ENCODE results near the gene SWT1.

The SWT1 gene, protein sequence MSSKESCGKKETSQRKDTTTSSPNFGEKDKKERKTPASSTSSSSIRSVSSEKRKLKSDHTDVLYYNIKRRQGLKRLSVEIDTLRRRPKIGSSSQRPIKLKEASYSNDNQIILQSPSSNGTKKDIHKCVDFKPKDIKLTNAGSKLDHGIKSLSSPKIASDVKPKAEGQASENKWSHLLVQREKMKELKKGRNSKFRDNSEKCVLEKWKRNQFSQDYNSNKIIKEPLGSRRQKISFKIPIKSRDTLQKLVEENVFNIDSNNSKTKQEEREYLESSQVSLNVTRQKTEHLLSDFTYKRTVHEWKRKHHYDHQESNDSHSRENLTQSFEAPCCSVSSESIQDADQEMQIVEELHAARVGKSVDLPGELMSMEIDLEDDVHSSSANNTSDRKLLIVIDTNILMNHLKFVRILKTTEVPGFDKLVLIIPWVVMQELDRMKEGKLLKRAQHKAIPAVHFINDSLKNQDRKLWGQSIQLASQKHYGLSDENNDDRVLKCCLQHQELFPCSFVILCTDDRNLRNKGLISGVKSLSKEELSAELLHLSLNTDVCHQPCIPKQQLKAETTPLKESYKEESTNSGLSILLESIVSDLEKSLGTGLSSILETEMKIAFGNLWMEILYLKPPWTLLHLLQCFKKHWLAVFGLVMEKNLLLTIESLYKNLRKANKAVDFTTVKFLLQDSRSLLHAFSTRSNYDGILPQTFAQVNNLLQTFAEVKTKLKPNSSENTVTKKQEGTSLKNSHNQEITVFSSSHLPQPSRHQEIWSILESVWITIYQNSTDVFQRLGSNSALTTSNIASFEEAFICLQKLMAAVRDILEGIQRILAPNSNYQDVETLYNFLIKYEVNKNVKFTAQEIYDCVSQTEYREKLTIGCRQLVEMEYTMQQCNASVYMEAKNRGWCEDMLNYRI

DNA sequence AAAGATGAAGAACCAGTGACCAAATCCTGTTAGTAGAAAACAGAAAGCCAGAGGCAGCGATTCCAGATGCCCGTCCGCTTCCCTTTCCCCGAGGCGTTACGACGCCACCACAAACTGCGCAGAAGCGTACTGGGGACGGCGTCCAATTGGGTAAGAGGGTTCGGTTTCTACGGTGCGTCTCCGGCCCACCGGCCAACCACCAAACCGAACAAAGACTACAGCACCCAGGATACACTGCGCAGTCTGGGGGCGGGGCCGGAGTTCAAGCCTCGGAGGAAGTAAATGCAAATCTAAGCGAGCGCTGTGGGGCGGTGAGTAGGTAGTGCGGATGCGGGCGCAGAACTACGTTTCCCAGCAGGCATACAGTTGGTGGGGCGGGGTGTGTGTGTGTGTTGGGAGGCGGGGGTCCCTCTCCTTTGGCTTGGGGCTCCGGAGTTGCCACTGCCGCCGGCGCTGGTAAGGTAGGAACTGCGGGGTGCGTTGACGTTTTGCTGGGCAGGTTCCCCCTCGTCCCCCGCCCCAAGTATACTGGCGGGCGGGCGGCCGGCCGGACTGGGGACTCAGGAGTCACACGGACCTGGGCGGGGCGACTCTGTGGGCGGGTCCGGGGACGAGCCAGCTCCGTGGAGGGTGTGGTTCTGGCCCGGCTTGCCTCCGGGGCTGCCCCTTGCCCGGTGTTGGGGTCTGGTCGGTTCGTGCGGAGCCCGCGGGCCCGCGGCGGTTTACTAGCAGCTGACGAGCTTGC, at the start of gene SWT1, which contains the start of gene TRMT1L:
TSS of gene SWT1 (plus strand) at position 314 of the 745 bp plus-strand sequence. CDS start 3,675 bp downstream, outside the sequence.
TSS of gene TRMT1L (minus strand) at position 100 of the 745 bp plus-strand sequence. CDS start 241 bp downstream, outside the sequence.
- DNase-seq (ENCODE audit: low read depth in 2 of 2) = peak; percentile 95 to 96

DNA sequence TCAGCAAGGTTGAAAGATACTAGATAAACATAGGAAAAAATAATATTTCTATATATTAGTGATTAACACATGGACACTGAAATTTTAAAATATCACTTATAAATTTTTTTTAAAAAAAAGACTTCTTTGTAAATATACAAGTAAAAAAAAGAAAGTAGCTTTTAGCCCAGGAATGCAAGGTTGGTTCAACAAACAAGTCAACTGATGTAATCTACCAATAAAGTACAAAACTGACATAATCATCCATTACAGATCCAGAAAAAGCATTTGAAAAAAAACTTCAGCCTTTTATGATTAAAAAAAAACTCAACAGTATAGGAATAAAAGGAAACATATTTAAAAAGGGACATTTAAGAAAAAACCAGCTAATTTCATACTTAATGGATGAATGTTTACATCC, 48.6 kb upstream of the SWT1 start:
- DNase-seq (ENCODE audit: low read depth in 2 of 2) = no peak

DNA sequence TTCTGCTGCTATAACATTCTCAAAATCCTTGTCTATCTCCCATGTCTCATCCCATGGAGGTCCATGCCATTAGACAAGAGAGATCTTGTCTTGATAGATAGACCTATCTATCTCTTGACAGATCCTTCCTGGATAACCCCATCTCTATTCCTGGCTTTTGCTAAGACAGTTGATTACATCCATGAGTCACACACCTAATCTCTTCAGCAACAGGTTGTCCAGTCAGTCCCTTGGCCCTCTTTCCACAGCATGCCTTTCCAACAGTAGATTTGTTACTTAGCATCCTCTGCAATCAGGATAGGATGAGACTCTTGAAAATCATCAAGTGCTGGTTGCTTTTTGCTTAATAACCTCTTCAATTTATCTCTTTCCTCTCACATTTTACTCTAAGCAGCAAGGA, 46.8 kb upstream of the SWT1 start:
- DNase-seq (ENCODE audit: low read depth in 2 of 2) = no peak

DNA sequence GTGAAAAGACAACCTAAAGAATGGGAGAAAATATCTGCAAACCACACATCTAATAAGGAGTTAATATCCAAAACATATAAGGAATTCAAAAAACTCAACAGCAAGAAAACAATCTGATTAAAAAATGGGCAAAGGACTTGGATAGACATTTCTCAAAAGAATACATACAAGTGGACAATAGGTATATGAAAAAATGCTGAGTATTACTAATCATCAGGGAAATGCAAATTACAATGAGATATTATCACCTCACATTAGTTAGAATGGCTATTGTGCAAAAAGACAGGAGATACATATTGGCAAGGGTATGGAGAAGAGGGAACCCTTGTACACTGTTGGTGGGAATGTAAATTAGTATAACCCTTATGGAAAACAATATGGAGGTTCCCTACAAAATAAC, 45.1 kb upstream of the SWT1 start:
- no peak for DNase-seq (ENCODE audit: low read depth in 2 of 2)

DNA sequence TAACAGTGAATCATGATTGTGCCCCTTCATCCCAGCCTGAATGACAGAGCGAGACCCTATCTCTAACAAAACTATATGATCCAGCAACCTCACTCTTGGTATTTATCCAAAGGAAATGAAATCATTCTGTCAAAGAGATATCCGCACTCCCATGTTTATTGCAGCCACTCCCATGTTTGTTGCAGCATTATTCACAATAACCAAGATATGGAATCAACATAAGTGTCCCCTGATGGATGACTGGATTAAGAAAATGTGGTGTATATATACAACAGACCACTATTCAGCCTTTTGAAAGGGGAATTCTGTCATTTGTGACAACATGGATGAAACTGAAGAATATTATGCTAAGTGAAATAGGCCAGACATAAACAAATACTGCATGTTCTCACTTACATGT, 44.6 kb upstream of the SWT1 start:
- DNase-seq (ENCODE audit: low read depth in 2 of 2) = no peak

DNA sequence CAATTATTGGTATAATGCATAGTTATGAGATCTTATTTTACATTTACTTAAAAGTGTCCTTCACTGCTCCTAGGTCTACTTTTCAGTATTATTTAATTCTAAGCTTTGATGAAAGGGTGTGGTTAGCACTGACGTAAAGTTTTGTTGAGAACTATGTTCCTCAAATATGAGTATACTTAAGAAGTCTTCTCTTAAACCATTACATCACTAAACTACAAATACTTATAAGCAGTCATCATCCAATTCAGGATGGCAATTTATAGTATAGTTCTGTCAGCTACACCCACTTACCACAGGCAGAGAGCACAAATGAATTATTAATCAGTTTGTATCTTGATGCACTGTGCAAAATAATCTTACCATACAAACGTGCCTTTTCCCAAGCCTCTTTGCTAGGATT, 27.3 kb upstream of the SWT1 start:
- DNase-seq (ENCODE audit: low read depth in 2 of 2) = no peak

DNA sequence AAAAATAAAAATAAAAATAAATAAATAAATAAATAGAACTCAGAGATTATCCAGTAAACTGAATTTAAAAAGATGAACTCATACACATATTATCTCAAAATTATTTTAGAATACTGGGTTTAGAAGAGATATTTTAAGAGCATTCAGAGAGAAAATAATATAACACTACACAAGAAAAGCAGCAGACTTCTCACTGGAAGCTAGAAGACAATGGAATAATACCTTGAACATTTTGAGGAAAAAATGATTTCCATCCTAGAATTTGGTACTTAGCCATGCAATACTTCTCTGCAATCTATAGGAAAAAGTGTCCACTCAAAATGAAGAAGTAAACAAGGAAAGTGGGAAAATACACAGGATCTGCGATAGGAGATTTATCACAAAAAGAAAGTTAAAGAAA, 24.4 kb upstream of the SWT1 start:
- DNase-seq (ENCODE audit: low read depth in 2 of 2) = no peak

DNA sequence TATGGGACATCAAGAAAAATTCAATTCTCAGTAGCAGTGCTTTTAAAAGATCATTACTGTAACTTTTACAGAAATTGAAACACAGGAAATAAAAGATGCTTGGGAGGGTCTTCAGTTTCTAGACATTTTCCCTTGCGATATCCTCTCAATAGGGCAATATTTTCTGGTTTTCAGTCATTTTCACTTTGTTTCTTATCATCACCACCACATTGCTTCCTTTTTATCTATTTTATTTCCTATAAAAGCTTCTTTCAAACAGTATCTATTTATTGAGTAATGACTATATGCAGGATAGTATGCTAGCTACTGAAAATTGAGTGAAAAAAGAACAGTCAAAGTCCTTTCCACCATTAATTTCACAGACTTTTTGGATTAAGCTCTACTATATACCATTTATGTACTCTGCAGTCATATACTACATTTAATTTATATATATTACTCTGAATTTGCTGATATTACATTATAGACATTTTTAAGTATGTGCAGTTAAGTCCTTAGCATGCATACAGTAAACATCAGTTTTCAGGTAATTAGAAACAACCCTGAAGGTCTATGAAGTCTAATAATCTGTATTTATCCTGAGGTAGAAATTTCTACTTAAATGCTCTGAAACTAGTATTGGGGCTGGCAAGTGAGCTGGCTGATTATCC, 18.9 kb upstream of the SWT1 start:
- DNase-seq (ENCODE audit: low read depth in 2 of 2) = no peak

DNA sequence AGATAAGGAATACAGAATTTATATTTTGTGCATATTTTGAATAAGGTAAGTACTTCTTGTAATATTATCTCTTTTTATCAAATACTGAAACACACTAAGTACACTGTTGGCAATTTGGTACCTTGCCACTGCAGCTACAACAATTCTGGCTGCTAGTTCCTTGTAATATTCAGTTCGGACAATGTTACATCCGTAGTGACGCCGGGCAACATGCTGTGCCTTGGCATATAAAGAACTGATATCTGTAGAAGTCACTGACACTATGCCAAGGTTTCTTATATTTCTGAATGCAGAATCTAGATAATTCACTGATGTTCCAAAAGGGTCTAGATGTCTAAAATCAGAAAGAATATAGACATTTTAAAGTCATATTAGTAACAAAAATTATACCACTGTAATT, 17.7 kb upstream of the SWT1 start:
- DNase-seq (ENCODE audit: low read depth in 2 of 2) = no peak

DNA sequence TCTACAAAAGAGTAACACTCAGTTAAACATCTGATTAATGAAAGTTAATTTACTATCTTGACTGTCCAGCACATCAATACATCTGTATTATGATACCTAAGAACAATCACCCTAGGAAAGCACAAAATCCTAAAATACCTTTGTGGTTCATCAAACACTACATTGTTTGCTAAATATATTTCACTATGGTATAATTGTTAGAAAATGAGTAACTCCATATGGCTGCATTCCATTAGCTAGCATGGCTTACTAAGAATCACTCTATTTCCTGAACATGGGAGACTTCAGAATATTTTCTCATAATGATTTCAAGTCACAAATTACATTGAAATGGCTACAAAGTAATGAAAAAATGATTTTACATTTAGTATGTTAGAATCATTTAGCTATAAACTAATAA, 12.7 kb upstream of the SWT1 start:
- DNase-seq (ENCODE audit: low read depth in 2 of 2) = no peak

DNA sequence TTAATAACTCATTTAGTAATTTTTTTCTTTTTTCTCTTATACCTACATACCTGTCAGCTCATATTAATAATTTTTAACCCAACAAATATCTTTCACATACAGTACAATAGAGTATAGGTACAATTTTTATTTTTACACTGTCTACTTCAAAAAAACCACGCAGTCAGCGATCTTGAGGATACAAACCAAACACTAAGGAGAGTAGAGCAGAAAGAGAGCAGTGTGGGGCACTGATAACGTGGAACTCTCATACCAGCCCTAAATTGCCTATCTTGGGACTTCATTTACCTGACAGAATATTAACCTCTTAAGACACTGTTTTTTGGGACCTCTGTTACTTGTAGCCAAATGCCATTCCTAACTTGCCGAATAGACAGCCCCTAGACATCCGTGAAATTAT, 5.8 kb upstream of the SWT1 start:
- no peak for DNase-seq (ENCODE audit: low read depth in 2 of 2)

DNA sequence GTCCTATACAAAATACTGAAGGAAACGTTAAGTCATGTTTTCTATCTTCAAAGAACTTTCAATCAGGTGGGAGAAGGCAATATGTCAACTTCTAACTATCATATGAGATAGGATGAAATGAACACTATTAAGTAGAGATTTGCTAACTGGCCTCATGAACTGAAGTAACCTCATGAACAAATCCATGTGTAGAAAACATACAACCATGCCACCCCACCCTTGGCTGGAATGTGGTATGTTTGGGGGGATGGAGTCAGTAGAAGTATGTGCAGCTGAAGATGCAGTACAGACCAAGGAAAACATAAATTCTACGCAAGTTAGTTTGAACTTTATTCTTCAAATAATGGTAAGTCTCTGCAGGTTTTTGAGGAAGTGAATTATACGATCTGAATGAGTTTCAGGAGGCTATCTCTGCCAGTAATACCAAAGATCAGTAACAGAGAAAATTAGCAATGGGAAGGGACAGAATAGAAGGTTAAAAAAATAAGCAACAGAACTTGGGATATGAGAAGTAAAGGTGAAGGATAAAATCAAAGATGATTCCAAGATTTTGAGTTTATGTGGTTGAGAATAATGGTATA, 4.7 kb upstream of the SWT1 start:
- no peak for DNase-seq (ENCODE audit: low read depth in 2 of 2)

DNA sequence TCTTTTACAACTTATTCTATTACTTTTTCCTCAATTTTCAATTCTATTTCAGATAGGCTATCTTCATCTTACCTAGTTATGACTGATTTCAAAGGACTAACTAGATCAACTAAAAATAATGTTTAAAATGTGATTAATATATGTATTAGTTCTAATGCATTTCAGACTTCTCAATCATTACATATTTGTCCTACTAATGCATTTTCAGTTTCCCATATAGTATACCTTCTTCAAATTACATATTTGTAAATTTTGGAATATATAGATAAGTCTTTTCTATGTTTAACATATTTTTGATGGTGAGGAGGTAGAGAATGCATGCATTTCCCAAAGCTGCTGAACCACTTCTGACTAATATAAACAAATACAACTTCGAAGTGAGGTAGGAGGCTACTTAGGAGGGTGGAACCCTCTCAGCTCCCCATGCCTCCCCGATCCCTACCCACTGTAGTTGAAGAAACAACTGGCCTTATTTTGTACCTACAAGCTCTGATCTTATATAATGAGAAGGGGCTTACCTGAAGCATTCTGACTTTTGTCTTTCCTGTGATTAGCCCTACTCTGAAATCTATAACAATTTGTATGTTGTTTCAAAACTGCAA, 2.0 kb upstream of the SWT1 start:
- DNase-seq (ENCODE audit: low read depth in 2 of 2) = no peak

DNA sequence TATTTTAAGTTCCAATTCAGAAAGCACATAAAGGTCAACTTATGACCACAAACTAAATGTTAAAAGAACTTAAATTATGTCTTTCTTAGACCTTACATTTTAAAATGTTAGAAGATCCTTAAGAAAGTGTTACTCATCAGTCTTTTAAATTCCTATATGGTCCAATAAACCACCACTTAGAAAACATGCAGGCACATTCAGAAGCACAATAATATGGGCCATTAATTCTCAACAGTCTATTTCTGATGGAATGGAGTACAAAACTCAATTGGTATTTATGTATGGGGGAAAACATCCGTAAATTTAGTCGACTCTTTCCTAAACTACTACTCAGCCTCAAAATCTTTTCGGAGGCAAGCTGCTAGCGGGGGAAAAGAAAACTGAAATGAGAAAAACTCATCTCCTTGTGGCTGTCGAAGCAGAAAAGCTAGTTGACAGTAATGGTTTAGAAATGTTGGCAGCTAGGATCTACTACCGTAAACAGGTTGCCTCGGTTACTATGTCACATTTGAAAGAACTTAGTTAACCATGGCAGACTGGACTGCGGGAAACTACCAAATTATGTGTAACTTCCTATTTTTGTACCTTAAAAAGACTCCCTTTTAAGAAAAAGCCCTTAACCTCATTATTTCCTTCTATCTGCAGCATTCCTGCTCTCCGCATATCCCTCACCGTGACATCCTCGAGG, 1.2 kb upstream of the SWT1 start:
- DNase-seq (ENCODE audit: low read depth in 2 of 2) = no peak

DNA sequence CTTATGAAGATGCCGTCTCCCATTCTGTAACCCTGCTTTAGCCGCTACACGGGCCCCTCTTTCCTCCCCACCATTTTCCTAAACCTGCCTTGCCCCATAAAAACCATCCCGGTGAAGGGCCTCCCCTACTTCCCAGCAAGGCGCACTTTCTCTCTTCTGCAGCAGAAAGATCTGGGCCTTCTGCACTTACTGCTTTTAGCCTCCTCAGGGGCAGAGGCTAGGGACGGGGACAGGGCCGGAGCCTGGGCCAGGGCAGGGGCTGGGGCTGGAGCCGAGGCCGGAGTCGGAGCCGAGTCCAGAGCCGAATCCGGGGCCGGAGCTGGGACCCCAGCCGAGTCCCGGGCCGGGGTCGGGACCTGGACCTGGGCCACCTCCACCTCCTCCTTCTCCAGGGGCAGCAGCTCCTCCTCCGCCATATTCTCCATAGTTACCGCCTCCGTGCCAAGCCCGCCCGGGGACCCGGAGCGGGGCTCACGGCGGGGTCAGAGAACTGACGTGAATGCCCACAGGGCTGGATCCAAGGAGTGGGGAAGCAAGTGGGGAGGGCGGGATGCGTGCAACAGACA, 596 bp upstream of the SWT1 start:
- peak; percentile 4 to 24 for DNase-seq (ENCODE audit: low read depth in 2 of 2)

DNA sequence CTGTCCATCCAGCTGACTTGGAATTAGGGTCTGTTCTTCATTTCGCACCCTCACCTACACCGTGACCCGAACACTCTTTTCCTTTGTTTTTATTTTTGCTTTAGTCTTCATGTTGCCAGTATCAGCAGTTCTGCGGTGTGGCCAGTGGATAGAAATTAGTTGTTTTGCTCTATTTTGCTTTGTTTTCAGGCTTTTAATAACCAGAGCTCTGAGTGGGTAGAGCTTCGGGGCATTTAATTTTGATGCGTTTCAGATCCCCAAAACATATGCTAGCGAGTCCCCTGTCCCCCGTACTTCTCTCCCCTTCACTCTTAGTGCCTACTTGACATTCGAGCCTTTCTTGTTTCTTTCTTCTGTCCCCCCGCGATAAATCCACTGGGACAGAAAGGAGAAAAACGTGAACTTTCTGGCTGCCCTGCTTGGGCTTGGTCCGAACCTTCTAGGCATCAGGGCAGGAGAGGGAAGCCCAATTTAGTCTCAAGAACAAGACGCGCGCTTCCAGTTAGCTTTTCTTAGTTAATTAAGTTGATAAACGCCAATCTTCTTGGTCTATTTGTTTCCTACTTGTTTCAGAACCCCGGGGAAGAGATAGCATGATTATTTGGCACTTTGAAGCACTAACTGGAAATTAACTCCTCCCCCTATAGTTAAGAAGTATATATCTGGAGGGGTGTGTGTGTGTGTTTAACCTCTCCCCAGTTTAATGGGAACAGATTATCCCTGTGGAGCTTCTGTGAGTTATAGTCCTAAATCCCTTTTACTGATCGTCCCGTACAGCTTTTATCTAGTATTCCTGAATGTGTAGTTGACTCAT, 839 bp downstream of the SWT1 start:
- DNase-seq (ENCODE audit: low read depth in 2 of 2) = no peak

DNA sequence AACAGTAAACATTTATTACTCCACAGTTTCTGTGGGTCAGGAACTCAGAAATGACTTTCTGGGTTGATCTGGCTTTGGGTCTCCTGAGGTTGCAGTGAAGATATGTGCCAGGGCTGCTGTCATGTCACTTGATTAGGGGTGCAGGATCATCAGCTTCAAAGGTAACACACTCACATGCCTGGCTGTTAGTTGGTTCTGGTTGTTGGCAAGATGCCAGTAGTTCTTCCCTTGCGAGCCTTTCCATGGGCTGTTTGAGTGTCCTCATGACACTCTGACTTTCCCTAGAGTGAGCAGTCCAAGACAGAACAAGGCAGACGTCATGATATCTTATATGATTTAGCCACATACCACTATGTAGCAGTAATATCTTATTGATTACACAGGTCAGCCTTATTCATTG, 1.8 kb downstream of the SWT1 start:
- DNase-seq (ENCODE audit: low read depth in 2 of 2) = no peak

DNA sequence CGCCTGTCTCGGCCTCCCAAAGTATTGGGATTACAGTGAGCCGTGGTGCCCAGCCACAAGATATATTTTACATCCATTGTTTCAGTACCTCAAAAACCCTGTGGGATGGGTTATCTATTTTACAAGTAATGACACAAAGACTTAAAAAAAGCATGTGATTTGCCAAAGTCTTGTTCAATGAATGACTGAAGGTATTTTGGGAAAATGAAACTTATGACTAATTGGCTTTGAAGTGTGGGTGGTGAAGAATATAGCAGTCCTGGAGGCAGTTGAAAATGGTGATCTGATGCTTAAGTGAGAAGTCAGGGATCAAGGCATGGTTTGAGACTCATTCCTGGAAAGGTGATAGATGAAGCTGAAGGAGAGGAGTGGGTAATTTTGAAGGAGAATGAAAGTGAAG, 3.0 kb downstream of the SWT1 start:
- no peak for DNase-seq (ENCODE audit: low read depth in 2 of 2)

DNA sequence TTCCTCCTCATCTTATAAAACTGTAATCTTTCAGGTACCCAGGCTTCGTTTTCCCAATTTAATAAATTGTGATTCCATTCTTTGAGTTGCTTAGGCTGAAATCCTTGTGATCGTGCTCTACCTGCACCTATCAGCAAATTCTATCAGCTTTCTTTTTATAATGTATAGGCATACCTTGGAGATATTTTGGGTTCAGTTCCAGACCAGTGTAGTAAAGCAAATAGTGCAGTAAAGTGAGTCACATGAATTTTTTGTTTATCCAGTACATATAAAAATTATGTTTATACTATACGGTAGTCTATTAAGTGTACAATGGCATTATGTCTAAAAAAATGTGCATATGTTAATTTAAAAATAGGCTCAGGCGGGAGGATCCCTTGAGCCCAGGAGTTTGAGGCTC, 5.5 kb downstream of the SWT1 start:
- DNase-seq (ENCODE audit: low read depth in 2 of 2) = no peak

Measured in stimulated activated CD8-positive, alpha-beta memory T cell treated with anti-CD3 and anti-CD28 coated beads, Interleukin-2, amount 100 ng/mL, for 1 hour (primary cell).